RWPE2 (cell line): ENCODE measurements around the gene IFNGR1.

ENCODE experiments used
- ATAC-seq: fragments of 200-7000 bp; cut with Tn5 transposase; 3 replicates; pipeline ENCODE4 v1.9.1; 2021; ENCODE audit warnings: low read depth
- DNase-seq: peaks from one replicate; pipeline ENCODE4 v3.0.0-alpha.2; 2020; ENCODE audit warnings: low spot score
- H3K27ac ChIP-seq: fragments of 450-650 bp; 2 replicates; pipeline ENCODE4 v1.5.1; 2017; ENCODE audit warnings: mild to moderate bottlenecking; ENCODE audit not compliant: poor library complexity, severe bottlenecking
- H3K27me3 ChIP-seq: fragments of 250-450 bp; sonication (Bioruptor Pico); 2 replicates; pipeline ENCODE4 v1.5.1; 2021; ENCODE audit warnings: mild to moderate bottlenecking, moderate library complexity; ENCODE audit not compliant: insufficient read depth, poor library complexity, severe bottlenecking
- H3K36me3 ChIP-seq: fragments of 250-450 bp; sonication (Bioruptor Pico); 2 replicates; pipeline ENCODE4 v1.5.1; 2020; ENCODE audit warnings: low read depth, mild to moderate bottlenecking, moderate library complexity
- H3K4me1 ChIP-seq: fragments of 250-450 bp; sonication (Bioruptor Pico); 2 replicates; pipeline ENCODE4 v1.5.1; 2021; ENCODE audit warnings: mild to moderate bottlenecking, moderate library complexity; ENCODE audit not compliant: insufficient read depth, poor library complexity, severe bottlenecking
- H3K4me3 ChIP-seq: fragments of 250-450 bp; sonication (Bioruptor Pico); 2 replicates; pipeline ENCODE4 v1.5.1; 2021; ENCODE audit warnings: mild to moderate bottlenecking, moderate library complexity; ENCODE audit not compliant: severe bottlenecking
- H3K9me3 ChIP-seq: fragments of 250-450 bp; sonication (Bioruptor Pico); 2 replicates; pipeline ENCODE4 v1.5.1; 2021; ENCODE audit warnings: mild to moderate bottlenecking, moderate library complexity; ENCODE audit not compliant: severe bottlenecking
- TF ChIP-seq, protein P1 (sequence below): fragments of 450-650 bp; IDR thresholded peaks from one replicate; pipeline ENCODE4 v1.5.1; 2017; ENCODE audit warnings: mild to moderate bottlenecking, moderate library complexity; ENCODE audit not compliant: poor library complexity, severe bottlenecking

The IFNGR1 gene

DNA sequence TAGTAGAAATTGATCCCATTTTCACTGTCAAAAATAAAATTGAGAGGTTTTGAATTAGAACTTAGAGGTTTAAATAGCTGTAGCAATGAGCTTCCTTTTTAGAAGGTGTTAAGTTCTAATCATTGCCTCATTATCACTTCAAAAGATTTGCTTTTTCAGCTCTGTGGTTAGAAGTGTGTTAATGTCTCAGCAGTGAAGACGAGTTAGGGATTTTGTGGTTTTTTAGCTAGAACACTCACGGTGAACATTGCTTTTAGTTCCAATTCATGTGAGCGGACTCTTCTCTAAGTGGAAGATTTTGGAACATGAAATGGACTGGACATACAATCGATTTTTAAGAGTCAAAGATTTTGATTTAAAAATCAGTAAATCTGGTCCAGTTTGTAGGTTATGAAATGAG lies 12.7 kb upstream of the IFNGR1 start:
- Histone ChIP-seq H3K36me3 (no peaks in the 10 kb centered on the region), H3K4me1 (peaks cover 22% of the 10 kb centered on the region), H3K27ac (no peak overlapping the region), H3K9me3 (peaks cover 2% of the 10 kb centered on the region), H3K27me3 (no peaks in the 10 kb centered on the region), H3K4me3 (no peak overlapping the region)
- no peak for DNase-seq
- ATAC-seq = no peak
- TF ChIP-seq, protein P1, sequence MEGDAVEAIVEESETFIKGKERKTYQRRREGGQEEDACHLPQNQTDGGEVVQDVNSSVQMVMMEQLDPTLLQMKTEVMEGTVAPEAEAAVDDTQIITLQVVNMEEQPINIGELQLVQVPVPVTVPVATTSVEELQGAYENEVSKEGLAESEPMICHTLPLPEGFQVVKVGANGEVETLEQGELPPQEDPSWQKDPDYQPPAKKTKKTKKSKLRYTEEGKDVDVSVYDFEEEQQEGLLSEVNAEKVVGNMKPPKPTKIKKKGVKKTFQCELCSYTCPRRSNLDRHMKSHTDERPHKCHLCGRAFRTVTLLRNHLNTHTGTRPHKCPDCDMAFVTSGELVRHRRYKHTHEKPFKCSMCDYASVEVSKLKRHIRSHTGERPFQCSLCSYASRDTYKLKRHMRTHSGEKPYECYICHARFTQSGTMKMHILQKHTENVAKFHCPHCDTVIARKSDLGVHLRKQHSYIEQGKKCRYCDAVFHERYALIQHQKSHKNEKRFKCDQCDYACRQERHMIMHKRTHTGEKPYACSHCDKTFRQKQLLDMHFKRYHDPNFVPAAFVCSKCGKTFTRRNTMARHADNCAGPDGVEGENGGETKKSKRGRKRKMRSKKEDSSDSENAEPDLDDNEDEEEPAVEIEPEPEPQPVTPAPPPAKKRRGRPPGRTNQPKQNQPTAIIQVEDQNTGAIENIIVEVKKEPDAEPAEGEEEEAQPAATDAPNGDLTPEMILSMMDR = no peak

DNA sequence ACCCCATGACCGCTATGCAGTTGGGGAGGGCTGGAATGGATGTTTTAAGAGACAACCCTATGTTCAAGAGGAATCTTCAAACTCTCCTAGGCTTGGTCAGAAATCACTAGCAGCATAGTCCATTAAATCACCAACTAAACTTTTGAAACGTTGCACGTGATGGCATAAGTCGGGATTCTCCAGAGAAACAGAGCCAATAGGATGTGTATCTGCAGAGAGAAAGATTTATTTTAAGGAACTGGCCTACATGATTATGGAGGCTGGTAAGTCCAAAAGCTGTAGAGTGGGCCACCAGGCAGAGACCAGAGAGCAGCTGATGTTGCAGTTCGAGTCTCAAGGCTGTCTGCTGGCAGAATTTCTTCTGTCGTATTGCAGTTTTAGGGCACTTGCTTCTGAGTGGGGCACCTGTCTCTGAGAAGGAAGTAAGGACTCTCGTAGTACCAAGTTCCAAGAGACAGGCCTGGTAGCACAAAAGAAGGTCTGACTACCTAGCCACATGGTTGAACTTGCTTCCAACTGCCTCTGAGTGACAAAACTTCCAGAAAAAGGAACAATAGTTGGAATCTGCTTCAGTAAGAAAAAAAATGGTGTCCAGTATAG lies 11.9 kb upstream of the IFNGR1 start:
- Histone ChIP-seq H3K27ac (no peak overlapping the region), H3K4me3 (no peak overlapping the region), H3K9me3 (peaks cover 2% of the 10 kb centered on the region), H3K36me3 (no peaks in the 10 kb centered on the region), H3K27me3 (no peaks in the 10 kb centered on the region), H3K4me1 (peaks cover 17% of the 10 kb centered on the region)
- ATAC-seq (no peak), DNase-seq (no peak)
- TF ChIP-seq, protein P1 = no peak

DNA sequence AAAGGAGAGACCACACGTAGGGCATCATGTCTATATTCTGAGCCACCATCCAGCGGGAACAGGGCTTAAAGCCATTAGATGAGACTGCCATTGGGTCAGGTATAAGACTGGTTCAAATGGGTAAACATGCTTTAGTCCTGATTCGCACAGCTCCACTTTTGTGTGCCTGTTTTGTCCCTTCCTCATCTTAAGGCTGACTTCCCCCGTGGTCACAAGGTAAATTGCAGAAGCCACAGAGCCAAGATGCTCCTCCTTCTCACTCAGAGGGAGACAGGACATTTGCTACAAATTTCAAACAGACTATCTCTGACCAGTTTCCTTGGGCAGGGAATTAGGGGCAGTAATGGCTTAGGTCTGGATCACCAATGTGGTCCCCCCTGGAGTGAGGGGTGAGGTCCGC lies 11.4 kb upstream of the IFNGR1 start:
- peaks cover 17% of the 10 kb centered on the region for H3K4me1 ChIP-seq

DNA sequence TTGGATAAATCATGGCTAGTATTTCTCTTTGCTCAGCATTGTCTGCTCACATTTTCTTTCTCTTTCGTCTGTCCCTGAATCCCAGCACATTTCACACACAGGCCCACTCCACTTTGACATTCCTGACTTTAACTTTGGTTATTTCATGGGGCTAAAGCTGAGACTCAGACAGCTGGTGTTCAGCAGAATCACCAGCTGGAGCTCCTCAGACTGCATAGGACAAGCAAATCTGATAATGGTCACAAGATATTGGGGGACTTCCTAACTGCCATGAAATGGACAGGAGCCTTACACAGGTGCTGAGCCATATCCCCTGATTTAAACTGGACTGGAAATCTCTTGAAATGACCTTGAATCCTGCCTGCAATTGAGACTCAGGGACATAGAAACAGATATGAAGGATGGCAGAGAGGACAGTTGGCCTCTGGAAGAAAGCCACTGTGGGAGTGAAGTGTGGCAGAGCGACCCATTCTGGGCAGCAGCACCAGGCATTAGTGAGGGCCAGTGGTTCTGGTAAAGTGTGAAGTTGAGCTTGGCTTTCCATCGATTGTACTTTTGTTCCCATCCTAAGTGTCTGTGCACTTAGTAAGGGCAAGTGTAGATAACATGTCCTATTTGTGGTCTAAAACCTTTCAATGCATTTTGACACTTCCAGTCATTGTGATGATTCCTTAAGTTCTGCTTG lies 10.0 kb upstream of the IFNGR1 start:
- Histone ChIP-seq H3K4me3 (no peak overlapping the region), H3K27ac (no peak overlapping the region), H3K4me1 (peaks cover 6% of the 10 kb centered on the region), H3K36me3 (no peaks in the 10 kb centered on the region), H3K9me3 (no peaks in the 10 kb centered on the region), H3K27me3 (no peaks in the 10 kb centered on the region)
- TF ChIP-seq, protein P1 = no peak
- ATAC-seq (no peak), DNase-seq (no peak)

More for the DNA sequence above, 11.4 kb upstream of the IFNGR1 start:
- Histone ChIP-seq H3K4me3 (no peak overlapping the region), H3K27ac (no peak overlapping the region), H3K27me3 (no peaks in the 10 kb centered on the region), H3K36me3 (no peaks in the 10 kb centered on the region), H3K9me3 (peaks cover 2% of the 10 kb centered on the region)
- no peak for DNase-seq
- TF ChIP-seq, protein P1 = no peak
- ATAC-seq = no peak

DNA sequence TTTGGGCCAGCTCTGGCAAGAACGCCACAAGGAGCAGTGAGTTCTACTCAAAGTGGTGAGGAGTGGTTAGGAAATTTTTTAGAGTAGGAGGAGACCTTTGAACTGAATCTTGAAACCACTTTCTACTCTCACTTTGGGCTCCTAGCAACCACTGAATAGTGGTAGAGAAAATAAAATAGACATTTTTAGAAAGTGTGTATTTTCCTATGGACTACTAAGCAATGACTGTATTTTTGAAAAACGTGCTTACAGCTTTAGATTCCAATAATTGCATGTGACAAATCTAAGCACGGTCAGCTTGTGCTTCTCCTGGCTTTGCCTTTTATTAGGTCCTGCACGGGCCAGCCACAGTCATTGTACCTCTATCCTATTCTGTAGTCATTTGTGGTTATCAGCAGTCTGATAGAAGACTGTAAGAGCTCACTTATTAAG lies 8.7 kb upstream of the IFNGR1 start:
- DNase-seq (no peak), ATAC-seq (no peak)
- no peaks in the 10 kb centered on the region for H3K4me1 ChIP-seq
- H3K9me3 ChIP-seq = no peaks in the 10 kb centered on the region
- H3K36me3 ChIP-seq = no peaks in the 10 kb centered on the region
- no peak overlapping the region for H3K27ac ChIP-seq
- no peak overlapping the region for H3K4me3 ChIP-seq
- TF ChIP-seq, protein P1 = no peak
- no peaks in the 10 kb centered on the region for H3K27me3 ChIP-seq
